A673 (cell line): Measurements from ENCODE around the gene MAL. TPM values are rescaled to one million over a fixed set of nuclear protein-coding genes. Genes with fewer than 3 reads are reported as not detected.

Experiments
- Bru-seq: library from RNA; stranded (reverse); fragments of 400-500 nt; gene quantifications from one replicate; lab custom pipeline; 2021; lab: Mats Ljungman, UMichigan
- BruChase-seq, 2 experiments: library from RNA; stranded (reverse); fragments of 400-500 nt; gene quantifications; one replicate each; lab custom pipeline; 2021; lab: Mats Ljungman, UMichigan
- BruUV-seq: library from RNA; stranded (reverse); fragments of 400-500 nt; replicated peaks from 2 replicates; lab custom pipeline; 2021; lab: Mats Ljungman, UMichigan
- CTCF ChIA-PET: fragments of 300-600 bp; sonication (Branson Sonifier 250); formaldehyde crosslinking; loops from one replicate; lab custom pipeline; 2022; ENCODE audit warnings: antibody characterized with exemption; lab: Charles Lee
- POLR2A ChIA-PET: fragments of 300-600 bp; sonication (Branson Sonifier 250); formaldehyde crosslinking; loops from one replicate; lab custom pipeline; 2022; ENCODE audit warnings: antibody characterized with exemption; ENCODE audit not compliant: low non-redundant PET; lab: Charles Lee
- DNase-seq: peaks from one replicate; pipeline ENCODE4 v3.0.0-alpha.2; 2015; ENCODE audit warnings: low spot score
- H3K27ac ChIP-seq: fragments of 200-600 bp; sonication (generic); 2 replicates; pipeline ENCODE4 v1.5.1; 2016; ENCODE audit warnings: mixed run types, low read depth, mild to moderate bottlenecking, mixed read lengths, antibody characterized with exemption, low read length; ENCODE audit not compliant: poor library complexity, severe bottlenecking
- H3K27me3 ChIP-seq: fragments of 200-600 bp; sonication (generic); replicated peaks from 2 replicates; pipeline ENCODE4 v1.6.1; 2017; ENCODE audit warnings: mixed run types, low read depth, mild to moderate bottlenecking, mixed read lengths, antibody characterized with exemption, low read length; ENCODE audit not compliant: insufficient read depth, poor library complexity
- H3K36me3 ChIP-seq: fragments of 200-600 bp; sonication (generic); 2 replicates; pipeline ENCODE4 v1.6.1; 2016; ENCODE audit warnings: mixed run types, mild to moderate bottlenecking, mixed read lengths, antibody characterized with exemption, low read length; ENCODE audit not compliant: insufficient read depth, poor library complexity, severe bottlenecking
- H3K4me1 ChIP-seq: fragments of 200-600 bp; sonication (generic); 2 replicates; pipeline ENCODE4 v1.6.1; 2017; ENCODE audit warnings: mixed run types, mild to moderate bottlenecking, mixed read lengths, antibody characterized with exemption, low read length; ENCODE audit not compliant: insufficient read depth, poor library complexity, severe bottlenecking
- H3K4me3 ChIP-seq: fragments of 200-600 bp; sonication (generic); 2 replicates; pipeline ENCODE4 v1.5.1; 2016; ENCODE audit warnings: low read depth, mixed run types, mild to moderate bottlenecking, mixed read lengths, low read length; ENCODE audit not compliant: poor library complexity, severe bottlenecking
- H3K9me3 ChIP-seq: fragments of 200-600 bp; sonication (generic); 2 replicates; pipeline ENCODE4 v1.6.1; 2016; ENCODE audit warnings: mixed run types, low read depth, mild to moderate bottlenecking, mixed read lengths, antibody characterized with exemption, low read length; ENCODE audit not compliant: poor library complexity, severe bottlenecking
- EZH2 ChIP-seq: fragments of 200-600 bp; sonication (generic); IDR thresholded peaks from 2 replicates; pipeline ENCODE4 v1.6.1; 2017; ENCODE audit warnings: borderline replicate concordance, low read depth, mild to moderate bottlenecking, mixed read lengths, antibody characterized with exemption, low read length; ENCODE audit not compliant: poor library complexity, severe bottlenecking
- intact Hi-C: fragments of 100-400 bp; cut with micrococcal nuclease; formaldehyde crosslinking; loops from one replicate; pipeline ENCODE4 v1.10.0; 2022; ENCODE audit not compliant: unreplicated experiment
- long read RNA-seq: library from polyadenylated mRNA; stranded (forward); transcript quantifications from one replicate; pipeline ENCODE4 v2.0.0, GENCODE V29; 2022
- total RNA-seq: library from RNA; stranded (reverse); gene quantifications from 2 replicates; pipeline ENCODE4 v1.2.3, GENCODE V29; 2021
- TF ChIP-seq, protein P1 (sequence below): fragments of 300-800, 200-600 bp; sonication (generic); conservative IDR thresholded peaks from 2 replicates; pipeline ENCODE4 v1.5.1; 2017; ENCODE audit warnings: low read depth, mild to moderate bottlenecking, antibody characterized with exemption, low read length, moderate library complexity, mixed read lengths

Gene MAL
- total RNA-seq (not detected in 2 replicates), Bru-seq, nascent RNA (not detected), BruChase-seq, experiment 1, labeled RNA remaining after a 2-hour chase (not detected), BruChase-seq, experiment 2, labeled RNA remaining after a 6-hour chase (not detected)
- long read RNA-seq: 0 reads

DNA sequence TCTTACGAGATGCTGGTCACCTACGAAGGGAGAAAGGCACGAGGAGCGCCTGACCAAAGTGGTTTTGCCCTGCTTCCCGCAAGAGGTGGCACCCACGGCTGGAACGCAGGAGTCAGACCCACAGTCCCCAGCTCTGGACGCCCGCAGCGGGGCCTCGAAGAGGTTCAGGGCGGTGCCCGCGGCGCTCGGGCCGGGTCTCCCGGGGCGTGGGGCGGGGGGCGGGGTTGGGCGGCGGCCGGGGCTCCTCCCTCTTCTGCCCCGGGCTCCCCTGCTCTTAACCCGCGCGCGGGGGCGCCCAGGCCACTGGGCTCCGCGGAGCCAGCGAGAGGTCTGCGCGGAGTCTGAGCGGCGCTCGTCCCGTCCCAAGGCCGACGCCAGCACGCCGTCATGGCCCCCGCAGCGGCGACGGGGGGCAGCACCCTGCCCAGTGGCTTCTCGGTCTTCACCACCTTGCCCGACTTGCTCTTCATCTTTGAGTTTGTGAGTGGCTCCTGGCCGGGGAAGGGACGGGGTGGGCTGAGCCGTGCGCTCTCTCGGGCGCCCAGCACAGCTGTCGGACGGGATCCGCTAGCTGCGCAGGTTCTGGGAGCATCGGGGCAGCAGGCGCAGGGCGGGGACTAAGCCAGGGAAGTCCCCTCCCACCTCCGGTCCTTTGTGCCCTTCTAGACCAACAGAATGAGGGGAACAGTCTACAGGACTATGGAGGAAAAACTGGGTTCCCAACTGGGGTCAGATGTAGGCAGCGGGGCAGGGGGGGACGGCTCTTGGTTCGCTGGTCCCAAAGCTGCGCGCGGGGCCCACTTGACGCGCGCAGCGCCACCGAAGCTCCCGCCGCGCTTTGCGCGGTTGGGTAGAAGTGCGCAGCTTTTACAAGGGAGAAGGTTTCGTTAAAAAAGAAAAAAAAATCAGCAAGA, at the start of gene MAL:
MAL (plus strand) TSS at position 303 of the 914 bp plus-strand sequence; CDS start at position 388, 85 bp downstream.
- TF ChIP-seq, protein P1, sequence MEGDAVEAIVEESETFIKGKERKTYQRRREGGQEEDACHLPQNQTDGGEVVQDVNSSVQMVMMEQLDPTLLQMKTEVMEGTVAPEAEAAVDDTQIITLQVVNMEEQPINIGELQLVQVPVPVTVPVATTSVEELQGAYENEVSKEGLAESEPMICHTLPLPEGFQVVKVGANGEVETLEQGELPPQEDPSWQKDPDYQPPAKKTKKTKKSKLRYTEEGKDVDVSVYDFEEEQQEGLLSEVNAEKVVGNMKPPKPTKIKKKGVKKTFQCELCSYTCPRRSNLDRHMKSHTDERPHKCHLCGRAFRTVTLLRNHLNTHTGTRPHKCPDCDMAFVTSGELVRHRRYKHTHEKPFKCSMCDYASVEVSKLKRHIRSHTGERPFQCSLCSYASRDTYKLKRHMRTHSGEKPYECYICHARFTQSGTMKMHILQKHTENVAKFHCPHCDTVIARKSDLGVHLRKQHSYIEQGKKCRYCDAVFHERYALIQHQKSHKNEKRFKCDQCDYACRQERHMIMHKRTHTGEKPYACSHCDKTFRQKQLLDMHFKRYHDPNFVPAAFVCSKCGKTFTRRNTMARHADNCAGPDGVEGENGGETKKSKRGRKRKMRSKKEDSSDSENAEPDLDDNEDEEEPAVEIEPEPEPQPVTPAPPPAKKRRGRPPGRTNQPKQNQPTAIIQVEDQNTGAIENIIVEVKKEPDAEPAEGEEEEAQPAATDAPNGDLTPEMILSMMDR: no peak
- peak; percentile 80 for TF ChIP-seq EZH2
- intact Hi-C loops: loop anchor here (10.0 kb wide), 1 partner anchor 89 kb away; no protein-coding TSS in a partner anchor
- Histone ChIP-seq H3K4me1 (peaks cover 6% of the 10 kb centered on the region), H3K27ac (no peak within 1 kb of the TSS), H3K9me3 (no peaks in the 10 kb centered on the region), H3K4me3 (peak within 1 kb of the TSS; percentile 32), H3K27me3 (peaks cover 81% of the 10 kb centered on the region), H3K36me3 (no peaks in the 10 kb centered on the region)
- ChIA-PET POLR2A (no interaction called here), CTCF (interaction anchor here (1.4 kb wide), 1 partner anchor 54 kb away, joined by 4 read pairs; no protein-coding TSS in a partner anchor)
- no TSS peak for BruUV-seq
- peak; percentile 40 for DNase-seq

DNA sequence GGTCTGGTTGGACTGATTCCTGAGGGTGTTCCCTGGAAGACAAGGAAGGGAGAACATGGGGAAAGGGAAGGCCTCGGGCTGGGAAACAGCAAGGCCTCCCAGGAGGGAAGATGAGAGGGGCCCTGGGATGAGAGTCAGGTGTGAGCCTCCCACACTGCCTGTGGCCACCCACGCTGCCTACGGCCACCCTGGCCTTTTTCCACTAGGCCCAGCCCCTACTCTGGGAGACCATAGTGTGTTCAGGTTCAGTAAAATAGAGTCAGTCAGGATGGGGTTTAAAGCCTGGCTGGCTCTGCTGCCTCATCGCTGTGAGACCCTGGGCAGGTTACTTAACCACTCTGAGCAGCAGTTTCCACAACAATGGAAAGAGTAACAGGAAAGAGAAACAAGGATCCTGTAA, 47.7 kb upstream of the MAL start:
- Histone ChIP-seq H3K27ac (no peak overlapping the region), H3K4me1 (no peaks in the 10 kb centered on the region), H3K9me3 (no peaks in the 10 kb centered on the region), H3K27me3 (peaks cover 32% of the 10 kb centered on the region), H3K4me3 (no peak overlapping the region), H3K36me3 (no peaks in the 10 kb centered on the region)
- intact Hi-C loops: no loop called here
- ChIA-PET POLR2A (no interaction called here), CTCF (no interaction called here)
- TF ChIP-seq, protein P1: no peak
- no peak for TF ChIP-seq EZH2
- no TSS peak for BruUV-seq
- DNase-seq: no peak

DNA sequence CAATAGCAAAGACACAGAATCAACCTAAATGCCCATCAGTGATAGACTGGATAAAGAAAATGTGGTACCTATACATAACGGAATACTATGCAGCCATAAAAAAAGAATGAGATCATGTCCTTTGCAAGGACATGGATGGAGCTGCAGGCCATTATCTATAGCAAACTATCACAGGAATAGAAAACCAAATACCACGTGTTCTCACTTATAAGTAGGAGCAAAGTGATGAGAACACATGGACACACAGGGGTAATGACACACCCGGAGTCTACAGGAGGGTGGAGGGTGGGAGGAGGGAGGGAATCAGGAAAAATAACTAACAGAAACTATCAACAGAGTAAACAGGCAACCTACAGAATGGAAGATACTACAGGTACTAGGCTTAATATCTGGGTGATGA, 46.6 kb upstream of the MAL start:
- no peak for DNase-seq
- POLR2A ChIA-PET: no interaction called here
- Histone ChIP-seq H3K36me3 (no peaks in the 10 kb centered on the region), H3K27me3 (peaks cover 21% of the 10 kb centered on the region), H3K27ac (no peak overlapping the region), H3K9me3 (no peaks in the 10 kb centered on the region), H3K4me1 (no peaks in the 10 kb centered on the region), H3K4me3 (no peak overlapping the region)
- BruUV-seq: no TSS peak
- CTCF ChIA-PET: no interaction called here
- intact Hi-C loops: no loop called here
- TF ChIP-seq, protein P1: no peak
- TF ChIP-seq EZH2: no peak
